ENCODE data around the gene OR5AU1.

DNA sequence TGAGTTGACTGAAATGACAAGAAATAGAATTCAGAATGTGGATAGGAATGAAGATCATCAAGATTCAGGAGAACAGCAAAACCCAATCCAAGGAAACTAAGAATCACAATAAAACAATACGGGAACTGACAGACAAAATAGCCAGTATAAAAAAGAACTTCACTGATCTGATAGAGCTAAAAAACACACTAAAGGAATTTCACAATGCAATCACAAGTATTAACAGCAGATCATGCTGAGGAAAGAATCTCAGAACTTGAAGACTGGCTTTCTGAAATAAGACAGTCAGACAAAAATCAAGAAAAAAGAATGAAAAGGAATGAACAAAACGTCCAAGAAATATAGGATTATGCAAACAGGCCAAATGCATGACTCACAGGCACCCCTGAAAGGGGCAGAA is 15.3 kb upstream of the OR5AU1 start:
- no peak for TF ChIP-seq ZNF384 (IDR thresholded peaks at IDR 0.05)
- no peak for TF ChIP-seq SP1 (IDR thresholded peaks at IDR 0.05)
- TF ChIP-seq PKNOX1 (IDR thresholded peaks at IDR 0.05) = no peak
- no peak for TF ChIP-seq ELF4 (IDR thresholded peaks at IDR 0.05)
- no peak for TF ChIP-seq SUZ12 (IDR thresholded peaks at IDR 0.05)
- no peak for TF ChIP-seq TARDBP (IDR thresholded peaks at IDR 0.05)
- no peak for TF ChIP-seq FOXA1 (IDR thresholded peaks at IDR 0.05)
- no peak for TF ChIP-seq L3MBTL2 (conservative IDR thresholded peaks at IDR 0.05)
- no peak for TF ChIP-seq HDGF (IDR thresholded peaks at IDR 0.05; ENCODE audit: borderline replicate concordance)
- no peak for TF ChIP-seq CTBP1 (IDR thresholded peaks at IDR 0.05; ENCODE audit: borderline replicate concordance)
- TF ChIP-seq FOXM1 (IDR thresholded peaks at IDR 0.05; ENCODE audit: borderline replicate concordance) = no peak
- TF ChIP-seq BHLHE40 (IDR thresholded peaks at IDR 0.05; ENCODE audit: borderline replicate concordance) = no peak
- TF ChIP-seq ARNT (IDR thresholded peaks at IDR 0.05) = no peak
- TF ChIP-seq NFRKB (IDR thresholded peaks at IDR 0.05) = no peak

Measured in HEK293T (cell line).